ENCODE data around the gene SNAP47. TPM values are rescaled to one million over a fixed set of nuclear protein-coding genes. Genes with fewer than 3 reads are reported as not detected.
A peak's percentile ranks its signal among the peaks of the same experiment; 100 is the strongest.

SNAP47 gene
- total RNA-seq, 1 donor from 2014 or later, result 65.5 TPM

GRCh38 chr1:227785805-227786671 is 50.8 kb downstream of the SNAP47 start:
- DNase-seq (ENCODE audit: low read depth), result no peak

- no peak for DNase-seq (ENCODE audit: low read depth)
Measured at GRCh38 chr1:227786673-227787512, 51.7 kb downstream of the SNAP47 start.

GRCh38 chr1:227787513-227788270 is 52.5 kb downstream of the SNAP47 start:
- DNase-seq (ENCODE audit: low read depth), result peak; percentile 78

- DNase-seq (ENCODE audit: low read depth), result peak; percentile 4
Measured at GRCh38 chr1:227788271-227789083, 53.2 kb downstream of the SNAP47 start.

- DNase-seq (ENCODE audit: low read depth), result no peak
Measured at GRCh38 chr1:227789084-227790033, 54.1 kb downstream of the SNAP47 start.

GRCh38 chr1:227790034-227790400 is 54.8 kb downstream of the SNAP47 start:
- no peak for DNase-seq (ENCODE audit: low read depth)

GRCh38 chr1:227790868-227791267 is 55.6 kb downstream of the SNAP47 start:
- no peak for DNase-seq (ENCODE audit: low read depth)

- DNase-seq (ENCODE audit: low read depth), result no peak
Measured at GRCh38 chr1:227791425-227792143, 56.3 kb downstream of the SNAP47 start.

- no peak for DNase-seq (ENCODE audit: low read depth)
Measured at GRCh38 chr1:227792216-227793078, 57.2 kb downstream of the SNAP47 start.

- DNase-seq (ENCODE audit: low read depth), result no peak
Measured at GRCh38 chr1:227793079-227793947, 58.1 kb downstream of the SNAP47 start.

- DNase-seq (ENCODE audit: low read depth), result peak; percentile 18
Measured at GRCh38 chr1:227793948-227794816, 58.9 kb downstream of the SNAP47 start.

- DNase-seq (ENCODE audit: low read depth), result no peak
Measured at GRCh38 chr1:227794817-227795192, 59.6 kb downstream of the SNAP47 start.

GRCh38 chr1:227795732-227796131 is 60.5 kb downstream of the SNAP47 start:
- no peak for DNase-seq (ENCODE audit: low read depth)

GRCh38 chr1:227796359-227796915 is 61.2 kb downstream of the SNAP47 start:
- DNase-seq (ENCODE audit: low read depth), result no peak

- no peak for DNase-seq (ENCODE audit: low read depth)
Measured at GRCh38 chr1:227797144-227797543, 61.9 kb downstream of the SNAP47 start.

- DNase-seq (ENCODE audit: low read depth), result no peak
Measured at GRCh38 chr1:227797625-227798024, 62.4 kb downstream of the SNAP47 start.

Measured in renal cortical epithelial cell (primary cell).